ENCODE results near the gene ITGA1. TPM values are rescaled to one million over a fixed set of nuclear protein-coding genes. Genes with fewer than 3 reads are reported as not detected.
A peak's percentile ranks its signal among the peaks of the same experiment; 100 is the strongest.
"Not testable (repeated sequence)": the region's sequence is repeated elsewhere in the genome, so short reads cannot be mapped to it uniquely, and the experiment has no call there.

ITGA1 gene
- total RNA-seq, 1 experiment from 2014 or later = 26.4 TPM

GRCh38 chr5:52864884-52865283 lies 77.2 kb downstream of the ITGA1 start:
- Mint-ChIP-seq H3K9me3 (ENCODE audit: unreplicated experiment) (no peaks in the 10 kb centered on the region), H3K4me1 (ENCODE audit: low read depth, unreplicated experiment) (peaks cover 18% of the 10 kb centered on the region), H3K4me3 (ENCODE audit: unreplicated experiment) (no peak overlapping the region), H3K27me3 (ENCODE audit: insufficient read depth, unreplicated experiment) (no peaks in the 10 kb centered on the region), H3K27ac (ENCODE audit: unreplicated experiment) (no peak overlapping the region), H3K36me3 (ENCODE audit: insufficient read depth, unreplicated experiment) (no peaks in the 10 kb centered on the region)
- no peak overlapping the region for H3K4me3 ChIP-seq (ENCODE audit: low read depth, low read length)
- ChIA-PET CTCF (no interaction called here), POLR2A (interaction anchor here (1.0 kb wide), 1 partner anchor 65 kb away, joined by 10 read pairs; no protein-coding TSS in a partner anchor)
- H3K4me1 ChIP-seq = peaks cover 27% of the 10 kb centered on the region
- no TSS peak for BruUV-seq (replicated peaks)
- H3K9me3 ChIP-seq = no peaks in the 10 kb centered on the region
- peak; percentile 57 to 71 for DNase-seq
- no peak for TF ChIP-seq CTCF (IDR thresholded peaks at IDR 0.05; ENCODE audit: insufficient read depth in 1 of 2, low read depth in 1 of 2, low read length in 1 of 2, severe bottlenecking in 1 of 2, unreplicated experiment in 1 of 2)
- intact Hi-C loops (cut with micrococcal nuclease; ENCODE audit: unreplicated experiment) = loop anchor here (1.0 kb wide), 3 partner anchors 20 to 78 kb away; partner anchors contain the start of genes ITGA1 and PELO
- H3K36me3 ChIP-seq (ENCODE audit: control insufficient read depth, insufficient read depth, low read length) = no peaks in the 10 kb centered on the region
- H3K27me3 ChIP-seq (replicated peaks; ENCODE audit: control insufficient read depth, insufficient read depth, low read length) = no peaks in the 10 kb centered on the region

DNA sequence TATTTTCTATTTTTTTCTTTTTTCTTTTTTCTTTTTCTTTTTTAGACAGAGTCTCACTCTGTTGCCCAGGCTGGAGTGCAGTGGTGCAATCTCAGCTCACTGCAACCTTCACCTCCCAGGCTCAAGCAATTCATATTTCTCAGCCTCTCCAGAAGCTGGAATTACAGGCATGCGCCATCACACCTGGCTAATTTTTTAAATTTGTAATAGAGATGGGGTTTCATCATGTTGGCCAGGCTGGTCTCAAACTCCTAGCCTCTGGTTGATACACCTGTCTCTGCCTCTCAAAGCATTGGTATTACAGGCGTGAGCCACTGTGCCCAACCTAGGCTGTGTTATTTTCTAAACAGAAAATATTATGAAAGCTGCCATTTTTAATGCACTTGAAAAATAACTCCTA lies 78.3 kb downstream of the ITGA1 start:
- H3K27ac Mint-ChIP-seq (ENCODE audit: unreplicated experiment); H3K27me3 Mint-ChIP-seq (ENCODE audit: insufficient read depth, unreplicated experiment); H3K9me3 ChIP-seq; H3K4me3 ChIP-seq (ENCODE audit: low read depth, low read length); H3K27me3 ChIP-seq (replicated peaks; ENCODE audit: control insufficient read depth, insufficient read depth, low read length); DNase-seq; POLR2A ChIA-PET; CTCF ChIA-PET; H3K36me3 Mint-ChIP-seq (ENCODE audit: insufficient read depth, unreplicated experiment); H3K4me3 Mint-ChIP-seq (ENCODE audit: unreplicated experiment); H3K9me3 Mint-ChIP-seq (ENCODE audit: unreplicated experiment); H3K36me3 ChIP-seq (ENCODE audit: control insufficient read depth, insufficient read depth, low read length); BruUV-seq (replicated peaks): not testable (repeated sequence)
- H3K4me1 ChIP-seq = peaks cover 34% of the 10 kb centered on the region
- intact Hi-C loops (cut with micrococcal nuclease; ENCODE audit: unreplicated experiment) = loop anchor here (1.0 kb wide), 3 partner anchors 19 to 79 kb away; partner anchors contain the start of genes ITGA1 and PELO
- H3K4me1 Mint-ChIP-seq (ENCODE audit: low read depth, unreplicated experiment) = peaks cover 18% of the 10 kb centered on the region

DNA sequence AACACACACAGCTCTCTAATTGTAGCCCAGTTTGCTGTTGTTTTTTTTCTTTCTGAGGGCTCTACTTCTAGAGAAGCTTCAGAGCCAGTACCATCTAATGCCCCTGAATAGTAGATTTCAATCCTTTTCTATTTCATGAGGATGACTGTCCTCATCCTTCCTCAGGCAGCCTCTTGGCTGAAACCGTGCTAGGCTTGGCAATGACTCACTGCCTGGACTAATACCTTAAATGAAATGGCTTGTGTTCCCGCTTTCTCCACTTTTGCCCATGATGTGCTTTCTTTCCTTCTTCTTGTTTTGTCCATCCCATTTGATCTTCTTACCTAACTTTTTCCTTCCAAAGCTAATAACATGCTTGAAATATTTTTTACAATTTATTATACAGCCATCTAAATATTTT lies 80.1 kb downstream of the ITGA1 start:
- peaks cover 18% of the 10 kb centered on the region for H3K4me1 Mint-ChIP-seq (ENCODE audit: low read depth, unreplicated experiment)
- CTCF ChIA-PET = no interaction called here
- no TSS peak for BruUV-seq (replicated peaks)
- DNase-seq = no peak
- H3K4me3 Mint-ChIP-seq (ENCODE audit: unreplicated experiment) = no peak overlapping the region
- POLR2A ChIA-PET = no interaction called here
- no peaks in the 10 kb centered on the region for H3K36me3 Mint-ChIP-seq (ENCODE audit: insufficient read depth, unreplicated experiment)
- intact Hi-C loops (cut with micrococcal nuclease; ENCODE audit: unreplicated experiment) = no loop called here
- H3K27ac Mint-ChIP-seq (ENCODE audit: unreplicated experiment) = no peak overlapping the region
- no peaks in the 10 kb centered on the region for H3K36me3 ChIP-seq (ENCODE audit: control insufficient read depth, insufficient read depth, low read length)
- no peaks in the 10 kb centered on the region for H3K9me3 Mint-ChIP-seq (ENCODE audit: unreplicated experiment)
- no peaks in the 10 kb centered on the region for H3K27me3 Mint-ChIP-seq (ENCODE audit: insufficient read depth, unreplicated experiment)
- no peak overlapping the region for H3K4me3 ChIP-seq (ENCODE audit: low read depth, low read length)
- no peaks in the 10 kb centered on the region for H3K9me3 ChIP-seq
- H3K4me1 ChIP-seq = peaks cover 34% of the 10 kb centered on the region
- H3K27me3 ChIP-seq (replicated peaks; ENCODE audit: control insufficient read depth, insufficient read depth, low read length) = no peaks in the 10 kb centered on the region
- no peak for TF ChIP-seq CTCF (IDR thresholded peaks at IDR 0.05; ENCODE audit: insufficient read depth in 1 of 2, low read depth in 1 of 2, low read length in 1 of 2, severe bottlenecking in 1 of 2, unreplicated experiment in 1 of 2)

DNA sequence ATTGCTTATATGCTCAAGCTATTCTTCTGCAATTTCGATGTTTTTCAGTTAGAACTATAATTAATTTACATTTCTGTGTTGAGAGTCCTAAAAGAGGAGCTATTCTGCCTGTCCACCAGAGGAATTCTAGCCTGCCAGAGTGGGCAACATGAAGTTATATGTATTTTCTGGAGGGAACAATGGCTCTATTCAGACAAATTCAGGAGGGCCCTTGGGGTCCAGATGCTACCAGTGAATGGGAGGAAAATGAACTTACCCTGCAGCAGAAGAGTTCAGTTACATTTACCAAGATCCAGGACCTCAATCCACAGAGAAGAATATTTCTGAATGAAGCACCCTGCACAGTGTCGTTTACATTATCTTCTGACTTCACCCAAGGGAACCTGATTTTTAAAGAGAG lies 80.7 kb downstream of the ITGA1 start:
- intact Hi-C loops (cut with micrococcal nuclease; ENCODE audit: unreplicated experiment) = no loop called here
- H3K4me1 Mint-ChIP-seq (ENCODE audit: low read depth, unreplicated experiment) = peaks cover 18% of the 10 kb centered on the region

More for the DNA sequence above, 80.7 kb downstream of the ITGA1 start:
- no peaks in the 10 kb centered on the region for H3K27me3 ChIP-seq (replicated peaks; ENCODE audit: control insufficient read depth, insufficient read depth, low read length)
- Mint-ChIP-seq H3K27ac (ENCODE audit: unreplicated experiment) (no peak overlapping the region), H3K9me3 (ENCODE audit: unreplicated experiment) (no peaks in the 10 kb centered on the region), H3K27me3 (ENCODE audit: insufficient read depth, unreplicated experiment) (no peaks in the 10 kb centered on the region), H3K4me3 (ENCODE audit: unreplicated experiment) (no peak overlapping the region), H3K36me3 (ENCODE audit: insufficient read depth, unreplicated experiment) (no peaks in the 10 kb centered on the region)
- peaks cover 34% of the 10 kb centered on the region for H3K4me1 ChIP-seq
- no peaks in the 10 kb centered on the region for H3K9me3 ChIP-seq
- POLR2A ChIA-PET = no interaction called here
- H3K4me3 ChIP-seq (ENCODE audit: low read depth, low read length) = no peak overlapping the region
- TF ChIP-seq CTCF (IDR thresholded peaks at IDR 0.05; ENCODE audit: insufficient read depth in 1 of 2, low read depth in 1 of 2, low read length in 1 of 2, severe bottlenecking in 1 of 2, unreplicated experiment in 1 of 2) = no peak
- CTCF ChIA-PET = no interaction called here
- DNase-seq = no peak
- no TSS peak for BruUV-seq (replicated peaks)
- no peaks in the 10 kb centered on the region for H3K36me3 ChIP-seq (ENCODE audit: control insufficient read depth, insufficient read depth, low read length)

All from Caco-2 (cell line).